ENCODE measurements around the gene SAP30BP. TPM values are rescaled to one million over a fixed set of nuclear protein-coding genes. Genes with fewer than 3 reads are reported as not detected.
A peak's percentile ranks its signal among the peaks of the same experiment; 100 is the strongest.

SAP30BP gene
- total and polyA plus RNA-seq, 2 of the 13 experiments (the other 11 are each of a cell fraction or from before 2014, with no cell fraction given): 67.7 to 99.4 TPM

DNA sequence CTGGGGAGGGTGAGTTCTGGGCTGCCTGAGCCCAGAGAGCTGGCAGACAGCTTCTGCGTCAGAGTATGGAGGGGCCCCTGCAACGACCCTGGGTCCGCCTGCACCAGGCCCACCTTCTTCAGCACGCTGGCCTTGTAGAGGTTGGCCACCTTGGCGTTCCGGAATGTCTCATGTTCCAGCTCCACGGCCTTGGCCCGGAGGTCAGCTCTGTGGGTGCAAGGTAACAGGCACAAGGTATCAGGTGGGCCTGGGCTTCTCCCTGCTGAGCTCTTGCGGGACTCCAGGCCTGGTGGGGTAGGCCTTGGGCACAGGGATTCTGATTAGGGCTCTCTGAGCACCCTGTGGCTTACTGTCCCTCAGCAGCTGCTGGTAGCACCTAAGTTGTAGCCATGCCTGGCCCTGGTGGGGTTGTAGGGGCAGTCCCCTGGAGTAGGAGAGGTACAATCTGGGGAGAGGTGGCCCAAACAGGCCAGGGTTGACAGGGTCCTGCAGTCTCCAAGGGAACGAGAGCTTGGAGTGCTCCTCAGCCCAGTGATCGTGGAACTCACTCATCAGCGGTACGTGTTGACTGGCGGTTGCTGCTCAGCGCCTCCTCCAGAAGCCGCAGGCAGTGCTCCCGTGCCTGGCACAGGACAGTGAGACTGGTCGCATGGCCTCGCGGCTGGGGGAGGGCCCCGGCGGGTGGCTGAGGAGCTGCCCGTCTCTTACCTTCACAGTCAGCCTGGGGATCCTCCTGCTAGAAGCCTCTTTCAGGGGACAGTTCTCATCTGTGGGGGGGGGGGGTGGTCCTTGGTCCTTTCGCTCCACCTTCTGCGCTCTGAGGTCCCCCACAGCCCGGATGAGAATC lies 36.8 kb upstream of the SAP30BP start:
- no peak overlapping the region for H3K9ac ChIP-seq (ENCODE audit: insufficient read depth, low read depth, low read length)
- 99% methylated on average over 8 of the region's 26 CpGs for WGBS (ENCODE audit: low lambda C conversion rate)
- DNase-seq (ENCODE audit: low spot score) (no peak), ATAC-seq (no peak), FAIRE-seq (no peak)
- in situ Hi-C loops (cut with HindIII; ENCODE audit: extremely low pct_ligation_motif_present, low pct_unique_long_range_greater_than_20kb): no loop called here
- BruUV-seq (replicated peaks): no TSS peak
- intact Hi-C loops (cut with micrococcal nuclease; ENCODE audit: unreplicated experiment): no loop called here
- peaks cover 19% of the 10 kb centered on the region for H3K4me1 ChIP-seq (ENCODE audit: insufficient read depth, low read length)
- TF ChIP-seq CBX2 (IDR thresholded peaks at IDR 0.05; ENCODE audit: low read depth, low read length): no peak
- no peak for TF ChIP-seq CBX2 (CRISPR knock-in tag; IDR thresholded peaks at IDR 0.05; ENCODE audit: low read depth)
- TF ChIP-seq ZNF263 (CRISPR knock-in tag; IDR thresholded peaks at IDR 0.05): 0 out of 2 replicates have a peak, but pooled peaks have one; percentile 37
- H3K4me3 ChIP-seq (replicated peaks in 1 of 3; ENCODE audit: insufficient read depth in 1 of 3, low read depth in 2 of 3, low read length in 3 of 3): no peak overlapping the region
- H3K27me3 ChIP-seq (ENCODE audit: control insufficient read depth in 1 of 2, insufficient read depth in 2 of 2, low read length in 2 of 2): no peaks in the 10 kb centered on the region
- H3K9me3 ChIP-seq (ENCODE audit: low read length): no peaks in the 10 kb centered on the region
- no peak overlapping the region for H2AFZ ChIP-seq (ENCODE audit: low read length)
- H3K36me3 ChIP-seq (replicated peaks in 1 of 2; ENCODE audit: control insufficient read depth in 1 of 2, insufficient read depth in 2 of 2, low read length in 2 of 2): peaks cover 19 to 24% of the 10 kb centered on the region in 2 experiments; a peak in 4 of 5 replicates
- H3K27ac ChIP-seq (ENCODE audit: extremely low read length, insufficient read depth, low read length): no peak overlapping the region
- H3K79me2 ChIP-seq (ENCODE audit: insufficient read depth, low read length): no peaks in the 10 kb centered on the region
- ChIA-PET CTCF (ENCODE audit: low intra/inter-chr PET ratio, low total read pairs) (interaction anchor here (5.1 kb wide), 1 partner anchor 118 kb away, joined by 102 read pairs; no protein-coding TSS in a partner anchor), POLR2A (interaction anchor here (0.6 to 0.9 kb wide), 3 partner anchors 13 to 114 kb away, joined by 3 to 4 read pairs (median 4); partner anchors contain the start of gene TSEN54)
- peaks cover 4% of the 10 kb centered on the region; the same call in 1 of the 2 replicates for H4K20me1 ChIP-seq (ENCODE audit: insufficient read depth, low read length)
- H3K4me2 ChIP-seq (ENCODE audit: low read depth, low read length): no peak overlapping the region

DNA sequence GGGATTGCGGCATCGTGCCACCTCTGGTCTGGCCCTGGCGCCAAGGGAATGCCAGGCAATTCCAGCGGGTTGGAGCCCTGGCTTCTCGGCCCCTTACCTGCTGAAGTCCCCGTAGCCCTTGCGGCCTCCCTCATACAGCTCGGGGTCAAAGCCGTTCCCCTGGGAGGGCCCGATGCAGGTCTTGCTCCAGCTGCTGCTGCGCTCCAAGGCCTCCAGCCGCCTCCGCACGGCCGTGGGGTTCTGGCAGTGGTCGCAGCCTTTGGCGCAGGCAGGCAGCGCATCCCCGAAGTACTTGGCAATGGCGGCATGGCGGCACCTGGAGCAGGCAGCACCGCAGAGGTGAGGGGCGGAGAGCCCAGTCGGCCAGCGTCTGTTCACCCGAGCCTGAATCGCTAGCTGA lies 35.8 kb upstream of the SAP30BP start:
- ATAC-seq: no peak
- H3K36me3 ChIP-seq (replicated peaks in 1 of 2; ENCODE audit: control insufficient read depth in 1 of 2, insufficient read depth in 2 of 2, low read length in 2 of 2): peaks cover 19 to 24% of the 10 kb centered on the region in 2 experiments; a peak in 4 of 5 replicates
- POLR2A ChIA-PET: no interaction called here
- H3K27ac ChIP-seq (ENCODE audit: extremely low read length, insufficient read depth, low read length): no peak overlapping the region
- TF ChIP-seq TCF7L2 (IDR thresholded peaks at IDR 0.05; ENCODE audit: low read depth, low read length) (no peak), AGO2 (optimal IDR thresholded peaks at IDR 0.05; ENCODE audit: low read depth, low read length) (peak; percentile 51)
- H4K20me1 ChIP-seq (ENCODE audit: insufficient read depth, low read length): peaks cover 4% of the 10 kb centered on the region; the same call in 1 of the 2 replicates
- H2AFZ ChIP-seq (ENCODE audit: low read length): no peak overlapping the region
- H3K9ac ChIP-seq (ENCODE audit: insufficient read depth, low read depth, low read length): no peak overlapping the region
- peaks cover 19% of the 10 kb centered on the region for H3K4me1 ChIP-seq (ENCODE audit: insufficient read depth, low read length)
- intact Hi-C loops (cut with micrococcal nuclease; ENCODE audit: unreplicated experiment): no loop called here
- no peaks in the 10 kb centered on the region for H3K9me3 ChIP-seq (ENCODE audit: low read length)
- BruUV-seq (replicated peaks): no TSS peak
- H3K27me3 ChIP-seq (ENCODE audit: control insufficient read depth in 1 of 2, insufficient read depth in 2 of 2, low read length in 2 of 2): no peaks in the 10 kb centered on the region
- 97% methylated on average over 12 of the region's 27 CpGs for WGBS (ENCODE audit: low lambda C conversion rate)
- no peak overlapping the region for H3K4me3 ChIP-seq (replicated peaks in 1 of 3; ENCODE audit: insufficient read depth in 1 of 3, low read depth in 2 of 3, low read length in 3 of 3)
- H3K79me2 ChIP-seq (ENCODE audit: insufficient read depth, low read length): no peaks in the 10 kb centered on the region
- DNase-seq (ENCODE audit: low spot score): no peak
- no peak overlapping the region for H3K4me2 ChIP-seq (ENCODE audit: low read depth, low read length)
- CTCF ChIA-PET (ENCODE audit: low intra/inter-chr PET ratio, low total read pairs): interaction anchor here (5.1 kb wide), 1 partner anchor 117 kb away, joined by 102 read pairs; no protein-coding TSS in a partner anchor
- in situ Hi-C loops (cut with HindIII; ENCODE audit: extremely low pct_ligation_motif_present, low pct_unique_long_range_greater_than_20kb): no loop called here
- no peak for FAIRE-seq
